HEK293 (cell line): ENCODE data around the gene LHFPL6.

Experiments used
- CTCF ChIA-PET: fragments of 350-600 bp; formaldehyde crosslinking; extraction: SDS; loops from one replicate; lab custom pipeline; 2021; ENCODE audit warnings: antibody characterized with exemption; lab: Yijun Ruan, JAX
- POLR2A ChIA-PET: fragments of 300-600 bp; formaldehyde crosslinking; extraction: SDS; loops from one replicate; lab custom pipeline; 2020; ENCODE audit warnings: antibody characterized with exemption, inconsistent platforms; lab: Yijun Ruan, JAX
- H3K27ac ChIP-seq: fragments of 200-500 bp; sonication (Bioruptor generic); 2 replicates; pipeline ENCODE4 v1.5.1; 2014; ENCODE audit warnings: low read depth, low read length, control low read depth, inconsistent platforms; ENCODE audit errors: extremely low read depth
- H3K36me3 ChIP-seq, 2 experiments: fragments of 200-500 bp in 1 of 2; sonication (Bioruptor generic) in 1 of 2; 1 replicate in 1 of 2; 2 replicates in 1 of 2; pipeline ENCODE4 v1.5.1; 2014 to 2017; ENCODE audit warnings: inconsistent platforms in 2 of 2, low read length in 2 of 2; ENCODE audit not compliant: control insufficient read depth in 2 of 2, insufficient read depth in 1 of 2
- H3K4me1 ChIP-seq: fragments of 200-500 bp; sonication (Bioruptor generic); 2 replicates; pipeline ENCODE4 v1.5.1; 2014; ENCODE audit warnings: mild to moderate bottlenecking, low read length, inconsistent platforms; ENCODE audit not compliant: control insufficient read depth, insufficient read depth
- H3K4me3 ChIP-seq: 2 replicates; pipeline ENCODE4 v1.5.1; 2011; ENCODE audit warnings: low read depth, mild to moderate bottlenecking, control low read depth, low read length, moderate library complexity
- H3K9me3 ChIP-seq: fragments of 200-500 bp; sonication (Bioruptor generic); 2 replicates; pipeline ENCODE4 v1.5.1; 2014; ENCODE audit warnings: low read depth, low read length, inconsistent platforms; ENCODE audit not compliant: control insufficient read depth, insufficient read depth
- GFI1B ChIP-seq: fragments of 450-650 bp; formaldehyde crosslinking; IDR thresholded peaks from 2 replicates; pipeline ENCODE4 v1.5.1; 2016; ENCODE audit warnings: missing biosample characterization, missing genetic modification characterization
- HIC1 ChIP-seq: fragments of 450-650 bp; formaldehyde crosslinking; IDR thresholded peaks from 2 replicates; pipeline ENCODE4 v1.5.1; 2016; ENCODE audit warnings: missing biosample characterization, missing genetic modification characterization
- PRDM2 ChIP-seq: fragments of 450-650 bp; formaldehyde crosslinking; IDR thresholded peaks from 2 replicates; pipeline ENCODE4 v1.5.1; 2016; ENCODE audit warnings: missing biosample characterization, missing genetic modification characterization, borderline replicate concordance
- SETDB1 ChIP-seq: IDR thresholded peaks from one replicate; pipeline ENCODE4 v1.6.1; 2017; ENCODE audit warnings: mild to moderate bottlenecking, low read length, moderate library complexity, mixed read lengths; ENCODE audit not compliant: insufficient read length
- SP2 ChIP-seq: fragments of 450-650 bp; formaldehyde crosslinking; IDR thresholded peaks from 2 replicates; pipeline ENCODE4 v1.5.1; 2016; ENCODE audit warnings: missing biosample characterization, missing genetic modification characterization
- WT1 ChIP-seq: fragments of 450-650 bp; formaldehyde crosslinking; IDR thresholded peaks from 2 replicates; pipeline ENCODE4 v1.5.1; 2016; ENCODE audit warnings: missing biosample characterization, missing genetic modification characterization
- ZBTB48 ChIP-seq: fragments of 450-650 bp; formaldehyde crosslinking; IDR thresholded peaks from 2 replicates; pipeline ENCODE4 v1.5.1; 2016; ENCODE audit warnings: missing biosample characterization, missing genetic modification characterization
- ZBTB7A ChIP-seq: fragments of 450-650 bp; formaldehyde crosslinking; IDR thresholded peaks from 2 replicates; pipeline ENCODE4 v1.5.1; 2016; ENCODE audit warnings: low read depth, missing biosample characterization, missing genetic modification characterization
- ZNF10 ChIP-seq: fragments of 450-650 bp; formaldehyde crosslinking; IDR thresholded peaks from 2 replicates; pipeline ENCODE4 v1.5.1; 2017; ENCODE audit warnings: missing biosample characterization, missing genetic modification characterization
- ZNF140 ChIP-seq: fragments of 450-650 bp; formaldehyde crosslinking; IDR thresholded peaks from 2 replicates; pipeline ENCODE4 v1.5.1; 2016; ENCODE audit warnings: missing biosample characterization, missing genetic modification characterization
- ZNF169 ChIP-seq: fragments of 450-650 bp; formaldehyde crosslinking; IDR thresholded peaks from 2 replicates; pipeline ENCODE4 v1.5.1; 2016; ENCODE audit warnings: missing biosample characterization, missing genetic modification characterization
- ZNF174 ChIP-seq: fragments of 450-650 bp; formaldehyde crosslinking; IDR thresholded peaks from 2 replicates; pipeline ENCODE4 v1.5.0; 2017; ENCODE audit warnings: missing biosample characterization, mild to moderate bottlenecking, missing genetic modification characterization
- ZNF19 ChIP-seq: fragments of 450-650 bp; formaldehyde crosslinking; IDR thresholded peaks from 2 replicates; pipeline ENCODE4; 2016; ENCODE audit warnings: missing biosample characterization, missing genetic modification characterization, low read depth
- ZNF248 ChIP-seq: fragments of 450-650 bp; formaldehyde crosslinking; IDR thresholded peaks from 2 replicates; pipeline ENCODE4 v1.5.1; 2017; ENCODE audit warnings: missing biosample characterization, missing genetic modification characterization
- ZNF274 ChIP-seq, 2 experiments: fragments of 200-500 bp in 1 of 2; fragments of 450-650 bp in 1 of 2; sonication (Bioruptor generic) in 1 of 2; formaldehyde crosslinking in 1 of 2; IDR thresholded peaks; 2 replicates each; pipeline versions ENCODE4 v1.5.1 to v1.6.1; 2014 to 2016; ENCODE audit warnings: borderline replicate concordance in 1 of 2, inconsistent platforms in 1 of 2, low read length in 1 of 2, missing biosample characterization in 1 of 2, missing genetic modification characterization in 1 of 2
- ZNF302 ChIP-seq: fragments of 450-650 bp; formaldehyde crosslinking; IDR thresholded peaks from 2 replicates; pipeline ENCODE4 v1.5.1; 2016; ENCODE audit warnings: missing biosample characterization, missing genetic modification characterization, low read depth
- ZNF518A ChIP-seq: fragments of 450-650 bp; formaldehyde crosslinking; conservative IDR thresholded peaks from 2 replicates; pipeline ENCODE4 v1.5.1; 2016; ENCODE audit warnings: low read depth, missing biosample characterization, missing genetic modification characterization
- ZNF777 ChIP-seq: fragments of 450-650 bp; formaldehyde crosslinking; IDR thresholded peaks from 2 replicates; pipeline ENCODE4 v1.5.1; 2017; ENCODE audit warnings: missing biosample characterization, missing genetic modification characterization, borderline replicate concordance
- TF ChIP-seq, protein P1 (sequence below): fragments of 450-650 bp; formaldehyde crosslinking; IDR thresholded peaks from 2 replicates; pipeline ENCODE4 v1.5.1; 2017; ENCODE audit warnings: missing biosample characterization, missing genetic modification characterization

The LHFPL6 gene

GRCh38 chr13:39575641-39576238 lies 27.3 kb downstream of the LHFPL6 start:
- Histone ChIP-seq H3K4me1 (peaks cover 11% of the 10 kb centered on the region), H3K9me3 (no peaks in the 10 kb centered on the region), H3K4me3 (no peak overlapping the region), H3K27ac (no peak overlapping the region), H3K36me3 (no peaks in the 10 kb centered on the region)
- no peak for TF ChIP-seq ZBTB7A (tag by site-specific recombination)
- TF ChIP-seq SETDB1: no peak
- no peak for TF ChIP-seq ZNF174 (tag by site-specific recombination)
- TF ChIP-seq ZNF10 (tag by site-specific recombination): no peak
- no peak for TF ChIP-seq ZNF518A
- TF ChIP-seq ZBTB48 (tag by site-specific recombination): no peak
- no peak for TF ChIP-seq ZNF274 (IDR thresholded peaks at IDR 0.05; ENCODE audit: low read length)
- TF ChIP-seq ZNF274 (tag by site-specific recombination; IDR thresholded peaks at IDR 0.05; ENCODE audit: borderline replicate concordance): no peak
- no peak for TF ChIP-seq ZNF248
- TF ChIP-seq, protein P1, sequence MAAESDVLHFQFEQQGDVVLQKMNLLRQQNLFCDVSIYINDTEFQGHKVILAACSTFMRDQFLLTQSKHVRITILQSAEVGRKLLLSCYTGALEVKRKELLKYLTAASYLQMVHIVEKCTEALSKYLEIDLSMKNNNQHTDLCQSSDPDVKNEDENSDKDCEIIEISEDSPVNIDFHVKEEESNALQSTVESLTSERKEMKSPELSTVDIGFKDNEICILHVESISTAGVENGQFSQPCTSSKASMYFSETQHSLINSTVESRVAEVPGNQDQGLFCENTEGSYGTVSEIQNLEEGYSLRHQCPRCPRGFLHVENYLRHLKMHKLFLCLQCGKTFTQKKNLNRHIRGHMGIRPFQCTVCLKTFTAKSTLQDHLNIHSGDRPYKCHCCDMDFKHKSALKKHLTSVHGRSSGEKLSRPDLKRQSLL: no peak
- no peak for TF ChIP-seq ZNF777
- no peak for TF ChIP-seq ZNF140 (tag by site-specific recombination)
- no peak for TF ChIP-seq SP2
- TF ChIP-seq ZNF302 (tag by site-specific recombination): no peak
- no peak for TF ChIP-seq PRDM2
- no peak for TF ChIP-seq GFI1B (tag by site-specific recombination)
- TF ChIP-seq ZNF19 (tag by site-specific recombination): no peak
- no peak for TF ChIP-seq HIC1 (tag by site-specific recombination)
- TF ChIP-seq ZNF169: no peak
- no peak for TF ChIP-seq WT1 (tag by site-specific recombination)
- POLR2A ChIA-PET: no interaction called here
- CTCF ChIA-PET: interaction anchor here (0.7 kb wide), 1 partner anchor 376 kb away, joined by 4 read pairs; no protein-coding TSS in a partner anchor
